NB4 (cell line): ENCODE results near the gene STX12.
"Not testable (repeated sequence)": the region's sequence is repeated elsewhere in the genome, so short reads cannot be mapped to it uniquely, and the experiment has no call there.

Experiments used
- DNase-seq: peaks from one replicate; pipeline ENCODE4 v3.0.0; 2010; ENCODE audit warnings: low read depth
- H3K4me3 ChIP-seq: one replicate; pipeline ENCODE4 v1.5.1; 2011; ENCODE audit warnings: mild to moderate bottlenecking, low read depth, low read length, moderate library complexity
- CTCF ChIP-seq: IDR thresholded peaks from one replicate; pipeline ENCODE4 v1.5.1; 2012; ENCODE audit warnings: low read depth, low read length
- MAX ChIP-seq: IDR thresholded peaks from 2 replicates; pipeline ENCODE4 v1.6.1; 2011; ENCODE audit warnings: low read depth, low read length
- MYC ChIP-seq: IDR thresholded peaks from 2 replicates; pipeline ENCODE4 v1.6.1; 2011; ENCODE audit warnings: low read depth, low read length
- POLR2A ChIP-seq: IDR thresholded peaks from 2 replicates; pipeline ENCODE4 v1.6.1; 2011; ENCODE audit warnings: mild to moderate bottlenecking; ENCODE audit not compliant: insufficient read length; ENCODE audit errors: extremely low read depth

Gene STX12

GRCh38 chr1:27782950-27783349 is 9.9 kb downstream of the STX12 start:
- no peak overlapping the region for H3K4me3 ChIP-seq
- no peak for DNase-seq
- no peak for TF ChIP-seq POLR2A
- TF ChIP-seq CTCF, result no peak

- H3K4me3 ChIP-seq, result no peak overlapping the region
- DNase-seq, result no peak
- TF ChIP-seq MAX (no peak), MYC (no peak), CTCF (no peak), POLR2A (no peak)
These were observed 11.7 kb downstream of the STX12 start for GRCh38 chr1:27784700-27785099.

GRCh38 chr1:27785781-27786455 is 12.9 kb downstream of the STX12 start:
- no peak for DNase-seq
- H3K4me3 ChIP-seq, result no peak overlapping the region
- TF ChIP-seq MYC (no peak), MAX (no peak), POLR2A (no peak), CTCF (no peak)

- TF ChIP-seq MYC, result no peak
- TF ChIP-seq CTCF, result no peak
- DNase-seq, result no peak
- H3K4me3 ChIP-seq, result no peak overlapping the region
These were observed 14.9 kb downstream of the STX12 start for GRCh38 chr1:27787895-27788294.

- no peak overlapping the region for H3K4me3 ChIP-seq
- TF ChIP-seq MYC (no peak), CTCF (no peak), MAX (no peak), POLR2A (no peak)
- DNase-seq, result peak; percentile 51
These were observed 16.6 kb downstream of the STX12 start for GRCh38 chr1:27789540-27790041.

GRCh38 chr1:27790270-27790669 is 17.3 kb downstream of the STX12 start:
- not testable (repeated sequence) for DNase-seq, H3K4me3 ChIP-seq
